8988T (cell line): Measurements from ENCODE around the gene ZCWPW2.

Source experiments
- DNase-seq: peaks from one replicate; pipeline ENCODE4 v3.0.0; 2011

Gene ZCWPW2

DNA sequence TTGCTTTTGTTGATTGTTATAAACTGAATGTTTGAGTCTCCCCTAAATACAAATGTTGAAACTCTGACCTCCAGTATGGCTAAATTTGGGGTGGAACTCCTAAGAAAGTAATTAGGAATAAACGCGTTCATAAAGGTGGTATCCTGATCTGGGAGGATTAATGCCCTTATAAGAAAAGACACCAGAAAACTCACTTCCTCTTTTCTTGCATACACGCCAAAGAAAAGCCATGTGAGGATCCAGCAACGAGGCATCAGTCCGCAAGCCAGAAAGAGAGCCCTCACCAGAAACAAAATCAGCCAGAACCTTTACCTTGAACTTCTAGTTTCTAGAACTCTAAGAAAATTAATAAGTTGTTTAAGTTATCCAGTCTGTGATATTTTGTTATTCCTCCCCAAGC, 37.5 kb downstream of the ZCWPW2 start:
- DNase-seq = no peak

DNA sequence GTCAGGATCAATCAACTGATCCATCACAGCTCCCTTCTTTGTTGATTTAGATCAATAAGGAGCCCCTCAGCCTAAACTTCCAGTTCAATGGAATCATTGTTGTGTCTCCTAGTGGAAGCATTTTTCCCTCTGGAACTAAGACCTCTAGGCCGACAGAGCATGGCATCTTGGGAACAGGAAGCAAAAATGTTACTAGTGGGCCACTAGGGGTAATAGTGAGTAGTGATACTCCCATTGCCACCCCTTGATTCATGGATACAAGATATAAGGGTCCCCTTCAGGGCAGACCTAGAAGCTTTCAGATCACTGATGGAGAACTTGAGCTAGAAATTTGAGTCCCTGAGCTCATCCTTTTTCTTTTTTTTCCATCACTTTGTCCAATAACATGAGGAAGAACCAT, 40.5 kb downstream of the ZCWPW2 start:
- DNase-seq = no peak

DNA sequence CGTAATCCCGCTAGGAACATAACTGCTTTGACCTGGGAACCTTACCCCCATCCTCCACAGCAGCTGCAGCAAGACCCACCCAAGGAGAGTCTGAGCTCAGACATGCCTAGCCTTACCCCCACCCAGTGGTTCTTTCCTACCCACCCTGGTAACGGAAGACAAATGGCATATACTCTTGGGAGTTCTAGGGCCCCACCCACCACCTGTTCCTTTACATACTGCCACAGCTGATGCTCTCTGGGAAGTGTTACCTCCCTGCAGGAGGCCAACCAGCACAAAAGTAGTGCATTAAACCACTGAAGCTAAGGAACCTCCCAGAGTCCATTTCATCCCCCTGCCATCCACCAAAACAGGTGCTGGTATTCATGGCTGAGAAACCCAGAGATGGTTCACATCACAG, 50.7 kb downstream of the ZCWPW2 start:
- no peak for DNase-seq

DNA sequence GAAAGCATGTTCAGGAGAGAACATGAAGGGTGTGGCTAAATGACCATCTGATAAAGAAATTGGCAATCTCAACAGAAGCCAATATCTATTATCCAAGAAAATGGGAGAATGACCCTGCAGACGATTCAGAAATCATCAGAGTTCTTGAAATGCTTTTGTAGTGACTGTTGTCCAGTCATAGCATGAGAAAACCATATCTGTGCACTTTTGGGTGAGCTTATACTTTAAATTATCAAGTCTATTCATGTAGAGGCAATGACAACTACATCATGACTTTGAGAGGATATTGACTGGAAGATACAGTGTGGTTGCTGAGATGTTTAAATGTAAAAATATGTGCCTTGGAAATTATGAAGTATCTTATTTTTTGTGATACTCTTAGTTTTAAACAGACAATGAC, 57.7 kb downstream of the ZCWPW2 start:
- DNase-seq = no peak

DNA sequence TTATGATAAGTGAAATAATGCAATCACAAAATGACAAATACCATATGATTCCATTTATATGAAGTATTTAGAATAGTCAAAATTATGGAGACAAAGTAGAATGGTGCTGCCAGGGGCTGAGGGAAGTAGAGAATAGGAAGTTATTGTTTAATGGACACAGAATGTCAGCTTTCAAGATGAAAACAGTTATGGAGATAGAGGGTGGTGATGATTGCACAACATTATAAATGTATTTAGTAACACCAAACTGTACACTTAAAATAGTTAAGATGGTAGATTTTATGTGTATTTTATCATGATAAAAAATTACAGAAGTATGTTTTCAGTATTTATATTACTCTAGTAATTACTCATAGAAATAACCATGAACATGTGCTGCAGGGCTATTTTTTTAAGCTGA, 100.9 kb downstream of the ZCWPW2 start:
- DNase-seq = no peak

DNA sequence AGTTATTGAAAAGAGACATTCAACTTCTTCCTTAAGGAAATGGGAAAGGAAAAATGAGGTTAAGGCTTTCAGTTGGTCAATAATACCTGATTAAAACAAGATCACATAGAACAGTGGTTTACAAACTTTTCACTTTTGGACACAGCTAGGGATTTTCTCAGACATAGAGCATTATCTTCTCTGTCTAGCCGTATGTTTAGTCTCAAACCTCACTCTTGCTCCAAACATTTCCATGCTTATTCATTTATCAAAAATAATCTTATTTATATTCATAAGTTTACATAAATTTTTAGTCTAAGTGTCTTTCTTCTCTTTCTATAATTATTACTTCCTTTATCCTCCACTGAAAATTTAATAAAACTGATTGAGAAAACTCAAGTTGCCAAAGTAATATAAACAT, 114.3 kb downstream of the ZCWPW2 start:
- no peak for DNase-seq

DNA sequence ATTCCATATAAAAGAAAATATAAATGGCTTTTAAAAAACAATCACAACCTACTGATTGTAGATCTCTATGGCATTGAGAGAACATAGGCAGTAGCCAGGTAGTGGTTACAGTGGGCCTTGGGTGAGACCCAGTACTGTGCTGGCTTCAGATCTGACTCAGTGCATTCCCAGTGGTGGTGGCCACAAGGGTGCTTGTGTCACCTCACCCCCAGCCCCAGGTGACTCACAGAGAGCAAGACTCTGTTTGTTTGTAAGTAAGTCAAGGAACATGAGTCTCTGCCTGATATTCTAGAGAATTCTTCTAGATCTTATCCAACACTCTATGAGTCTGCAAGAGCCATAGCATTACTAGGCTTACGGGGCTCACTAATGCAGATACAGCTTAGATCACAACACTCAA, 118.9 kb downstream of the ZCWPW2 start:
- DNase-seq = no peak

DNA sequence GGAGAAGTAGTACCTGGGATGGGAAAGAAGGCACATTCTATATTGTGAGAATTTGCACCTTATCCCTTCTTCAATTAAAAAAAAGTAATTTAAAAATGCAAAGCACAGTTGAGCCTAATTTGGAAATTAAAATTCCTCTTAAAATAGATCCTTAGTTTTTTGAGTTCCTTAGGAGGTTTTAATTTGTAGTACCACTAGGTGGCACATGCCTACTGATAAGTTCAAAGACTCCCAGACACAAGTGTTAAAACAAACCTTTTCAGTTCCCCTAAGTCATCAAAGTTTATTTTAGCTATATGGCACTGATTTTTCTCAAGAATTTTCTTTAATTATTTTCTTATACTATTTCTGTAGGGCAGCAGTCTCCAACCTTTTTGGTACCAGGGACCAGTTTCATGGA, 127.7 kb downstream of the ZCWPW2 start:
- peak; percentile 3 for DNase-seq

DNA sequence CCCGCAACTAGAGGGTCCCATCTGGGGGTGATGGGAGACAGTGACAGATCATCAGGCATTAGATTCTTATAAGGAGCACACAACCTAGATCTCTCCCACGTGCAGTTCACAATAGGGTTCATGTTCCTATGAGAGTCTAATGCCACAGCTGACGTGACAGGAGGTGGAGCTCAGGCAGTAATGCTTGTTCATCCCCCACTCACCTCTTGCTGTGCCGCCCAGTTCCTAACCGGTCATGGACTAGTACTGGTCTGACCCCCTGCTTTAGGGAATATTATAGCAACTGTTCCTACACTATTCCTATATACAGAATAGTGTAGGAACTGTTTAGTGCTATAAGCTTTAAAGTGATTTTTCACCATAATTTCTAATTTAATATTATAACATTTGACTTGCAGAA, 128.2 kb downstream of the ZCWPW2 start:
- no peak for DNase-seq

DNA sequence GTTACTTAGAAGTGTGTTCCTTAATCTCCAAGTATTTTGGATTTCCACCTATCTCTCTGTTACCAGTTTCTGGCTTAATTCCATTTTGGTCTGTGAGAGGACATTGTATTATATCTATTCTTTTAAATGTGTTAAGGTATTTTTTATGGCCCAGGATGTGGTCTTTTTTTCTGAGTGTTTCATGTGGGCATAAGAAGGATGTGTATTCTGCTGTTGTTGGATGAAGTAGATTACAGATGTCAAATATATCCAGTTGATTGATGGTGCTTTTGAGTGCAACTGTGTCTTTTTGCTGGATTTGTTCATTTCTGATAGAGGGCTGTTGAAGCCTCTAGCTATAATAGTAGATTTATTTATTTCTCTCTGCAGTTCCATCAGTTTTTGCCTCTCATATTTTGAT, 136.6 kb downstream of the ZCWPW2 start:
- no peak for DNase-seq

DNA sequence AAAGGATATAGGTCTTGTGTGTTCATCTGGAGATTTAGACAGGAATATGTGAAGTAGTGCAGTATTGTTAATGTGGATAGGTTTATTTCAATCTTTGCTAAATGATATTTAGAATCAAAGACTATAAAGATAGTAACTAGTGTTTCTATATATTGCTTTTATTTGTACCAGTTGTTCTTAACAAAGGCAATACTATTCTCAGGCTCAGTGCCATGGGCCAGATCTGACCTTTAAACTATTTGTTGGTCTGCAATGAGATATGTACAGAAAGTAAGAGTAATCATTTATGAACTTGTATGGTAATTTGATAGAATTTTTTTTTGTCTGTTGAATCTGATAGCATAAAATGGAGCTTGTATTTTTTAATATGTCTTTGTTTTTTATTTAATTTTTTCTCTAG, 146.8 kb downstream of the ZCWPW2 start:
- DNase-seq = no peak

DNA sequence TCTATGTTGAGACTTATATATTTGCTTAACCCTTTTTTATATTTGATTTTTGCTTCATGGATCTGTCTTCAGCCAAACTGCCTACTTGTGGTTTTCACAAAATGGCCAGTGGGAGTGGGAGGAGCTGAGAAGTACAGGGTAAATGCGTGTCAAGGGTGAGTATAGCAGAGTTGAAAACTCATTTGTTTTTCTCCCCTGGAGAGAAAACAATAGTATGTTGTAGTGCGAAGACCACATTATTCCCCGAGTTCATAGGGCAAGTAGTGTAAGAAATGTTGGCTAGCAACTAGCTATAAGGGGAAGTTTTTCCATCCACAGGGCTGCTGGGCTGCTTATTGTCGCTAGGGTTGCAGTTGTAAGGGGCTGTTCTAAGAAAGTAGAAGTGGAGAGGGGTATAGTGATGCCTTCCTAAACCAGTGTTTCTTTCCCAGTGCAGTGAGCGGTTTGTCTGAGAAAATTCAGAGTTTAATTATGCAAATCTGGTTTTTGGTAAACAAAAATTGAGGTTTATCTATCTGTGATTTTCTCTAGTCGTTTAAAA, 153.9 kb downstream of the ZCWPW2 start:
- no peak for DNase-seq

DNA sequence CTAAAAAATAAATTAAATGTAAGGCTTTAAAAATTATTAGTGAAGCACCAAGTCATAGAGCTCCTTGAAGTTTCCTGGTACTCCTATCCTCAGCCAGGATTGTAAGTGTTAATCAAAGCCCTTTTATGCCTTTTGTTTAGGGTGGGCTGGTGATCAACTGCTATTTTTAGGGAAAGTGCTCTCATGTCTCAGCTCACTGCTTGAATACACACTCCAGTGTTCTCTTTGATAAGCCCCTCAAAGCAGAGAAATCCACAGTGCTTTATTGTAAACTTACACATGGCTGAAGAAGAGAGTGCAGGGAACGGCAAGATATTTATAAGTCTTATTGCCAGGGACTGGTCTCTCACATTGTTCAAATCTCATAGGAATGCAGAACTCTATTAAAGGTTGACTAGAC, 156.5 kb downstream of the ZCWPW2 start:
- no peak for DNase-seq

DNA sequence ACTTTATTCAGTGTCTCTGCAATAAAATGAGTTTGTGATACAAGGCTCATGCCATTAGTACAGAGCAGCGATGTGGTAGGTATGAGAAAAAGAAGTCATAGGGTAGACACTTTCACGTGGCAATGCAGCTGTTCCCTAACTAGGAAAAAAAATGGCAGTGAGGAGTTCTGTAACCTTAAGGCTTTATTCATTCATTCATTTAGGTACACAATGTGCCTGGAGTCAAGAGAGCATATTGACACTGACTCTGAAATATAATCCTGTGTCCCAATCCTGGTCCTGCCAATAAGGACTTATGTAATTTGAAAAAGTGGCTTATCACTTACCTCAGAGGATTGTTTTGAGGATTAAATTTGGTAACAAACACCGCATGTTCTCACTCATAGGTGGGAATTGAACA, 173.1 kb downstream of the ZCWPW2 start:
- DNase-seq = no peak

DNA sequence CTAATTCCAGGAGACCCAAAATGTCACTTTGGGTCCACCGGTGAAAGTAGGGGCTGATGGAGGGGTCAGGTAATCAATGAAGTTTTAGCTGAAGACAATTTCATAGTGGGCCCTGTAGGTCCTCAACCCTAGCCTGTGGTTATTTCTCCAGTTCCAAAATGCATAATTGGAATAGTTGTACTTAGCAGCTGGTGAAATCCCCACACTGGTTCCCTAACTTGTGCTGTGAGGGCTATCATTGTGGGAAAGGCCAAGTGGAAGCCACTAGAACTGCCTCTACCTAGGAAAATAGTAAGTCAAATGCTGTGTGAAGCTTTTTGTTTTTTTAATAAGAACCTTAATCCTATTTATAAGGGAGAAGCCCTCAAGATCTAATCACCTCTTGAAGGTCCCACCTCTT, 193.8 kb downstream of the ZCWPW2 start:
- no peak for DNase-seq

DNA sequence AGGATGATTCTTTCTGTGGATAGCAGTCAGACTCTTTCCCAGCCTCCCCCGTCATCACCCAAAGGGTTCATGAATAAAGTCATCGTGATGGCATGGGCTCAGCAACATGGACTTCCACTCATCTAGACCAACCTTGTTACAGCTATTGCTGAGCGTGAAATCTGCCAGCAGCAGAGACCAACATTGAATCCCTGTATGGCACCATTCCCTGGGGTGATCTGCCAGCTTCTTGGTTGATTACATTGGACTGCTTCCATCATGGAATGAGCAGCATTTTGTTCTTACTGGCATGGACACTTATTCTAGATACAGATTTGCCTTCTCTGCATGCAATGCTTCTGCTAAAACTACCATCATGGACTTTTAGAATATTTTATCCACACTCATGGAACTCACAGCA, 195.7 kb downstream of the ZCWPW2 start:
- no peak for DNase-seq

DNA sequence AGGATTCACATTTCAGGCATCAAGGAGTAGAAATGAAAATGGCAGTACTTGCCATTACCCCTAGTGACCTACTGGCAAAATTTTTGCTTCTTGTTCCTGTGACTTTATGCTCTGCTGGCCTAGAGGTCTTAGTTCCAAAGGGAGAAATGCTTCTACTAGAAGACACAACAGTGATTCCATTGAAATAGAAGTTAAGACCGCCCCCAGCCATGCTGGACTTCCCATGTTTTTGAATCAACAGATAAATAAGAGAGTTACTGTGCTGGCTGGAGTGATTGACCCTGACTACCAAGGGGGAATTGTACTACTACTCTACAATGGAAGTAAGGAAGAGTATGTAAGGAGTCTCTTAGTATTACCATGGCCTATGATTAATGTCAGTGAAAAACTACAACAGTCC, 196.3 kb downstream of the ZCWPW2 start:
- no peak for DNase-seq

DNA sequence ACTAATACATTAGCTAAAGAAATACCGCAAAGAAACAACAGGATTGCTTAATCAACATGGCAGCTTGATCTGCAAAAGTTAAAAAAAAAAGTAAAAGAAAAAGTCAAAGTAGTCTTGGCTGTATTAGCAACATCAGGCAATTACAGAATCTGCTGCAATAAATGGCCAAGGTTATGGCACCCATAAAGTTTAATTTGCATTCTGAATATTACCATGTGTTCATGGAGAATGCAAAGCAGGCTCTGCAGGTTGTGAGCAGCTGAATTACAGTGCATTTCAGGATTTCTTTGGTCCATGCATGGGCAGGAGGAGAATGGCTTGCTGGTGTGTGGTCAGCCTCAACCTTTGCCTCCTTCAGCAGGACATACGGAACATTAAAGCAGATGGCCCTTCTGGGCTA, 199.2 kb downstream of the ZCWPW2 start:
- DNase-seq = no peak

DNA sequence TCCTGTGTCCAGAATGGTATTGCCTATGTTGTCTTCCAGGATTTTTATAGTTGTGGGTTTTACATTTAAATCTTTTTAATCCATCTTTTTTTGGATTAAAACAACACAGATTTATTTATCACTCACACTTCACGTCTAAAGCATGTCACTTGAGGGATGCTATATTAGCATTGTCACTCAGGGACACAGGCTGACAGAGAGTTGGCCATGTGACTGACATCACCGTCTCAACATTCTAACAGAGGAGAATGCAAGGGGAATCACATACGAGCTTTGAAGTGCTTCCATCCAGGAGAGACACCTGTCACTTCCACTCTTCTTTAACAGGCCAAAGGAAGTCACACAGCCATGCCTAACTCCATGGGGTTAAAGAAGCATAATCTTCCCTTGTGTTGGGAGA, 204.7 kb downstream of the ZCWPW2 start:
- DNase-seq = no peak

DNA sequence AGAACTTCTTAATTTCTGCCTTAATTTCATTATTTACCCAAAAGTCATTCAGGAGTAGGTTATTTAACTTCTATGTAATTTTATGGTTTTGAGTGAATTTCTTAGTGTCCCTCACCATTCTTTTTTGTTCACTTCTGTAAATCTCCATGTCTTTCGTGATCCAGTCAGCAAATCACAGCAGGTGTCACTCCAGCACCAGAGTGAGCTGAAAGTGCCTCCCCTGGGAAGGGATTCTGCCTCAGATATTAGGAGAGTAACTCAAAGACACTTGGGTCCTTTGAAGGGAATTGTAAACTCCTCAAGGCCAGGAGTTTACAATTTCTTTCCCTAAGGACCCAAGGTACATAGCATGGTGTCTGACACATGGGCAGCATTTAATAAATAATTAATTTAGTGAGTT, 207.7 kb downstream of the ZCWPW2 start:
- no peak for DNase-seq

DNA sequence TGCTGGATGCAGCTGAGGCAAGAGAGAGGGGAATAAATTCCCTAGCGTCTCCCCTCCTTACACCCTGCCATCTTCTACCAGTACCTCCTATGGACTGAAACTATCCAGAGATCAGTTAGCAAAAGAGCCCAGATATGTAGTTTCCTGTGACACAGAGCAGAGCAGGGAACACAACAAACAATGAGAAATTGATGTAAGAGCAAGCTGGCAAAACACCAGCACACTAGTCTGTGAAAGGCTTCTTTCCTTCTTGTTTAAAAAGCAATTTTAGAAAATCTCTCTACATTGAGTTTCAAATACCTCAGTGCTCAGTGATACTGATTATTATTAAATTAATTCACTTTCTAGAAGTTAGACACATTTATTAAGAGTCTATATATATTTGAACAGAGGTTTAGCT, 215.7 kb downstream of the ZCWPW2 start:
- DNase-seq = no peak

DNA sequence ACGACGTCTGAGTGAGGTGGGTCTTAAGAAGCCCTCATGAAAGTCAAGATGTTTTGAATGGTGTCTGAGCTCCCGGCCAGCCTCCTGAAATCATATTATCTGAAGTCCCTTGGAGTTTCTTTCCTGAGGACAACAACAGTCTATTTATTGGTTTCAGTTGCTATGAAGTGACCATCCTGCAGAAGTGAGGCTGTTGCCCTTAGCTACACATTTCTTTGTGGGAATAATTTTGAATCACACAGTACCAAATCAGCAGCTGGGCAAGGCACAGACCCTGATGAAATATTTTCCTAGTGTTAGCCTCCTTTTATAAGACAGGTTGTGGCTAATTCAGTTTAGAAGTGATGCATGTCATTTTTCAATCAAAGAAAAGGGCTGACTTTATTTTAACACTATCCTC, 220.8 kb downstream of the ZCWPW2 start:
- DNase-seq = no peak

DNA sequence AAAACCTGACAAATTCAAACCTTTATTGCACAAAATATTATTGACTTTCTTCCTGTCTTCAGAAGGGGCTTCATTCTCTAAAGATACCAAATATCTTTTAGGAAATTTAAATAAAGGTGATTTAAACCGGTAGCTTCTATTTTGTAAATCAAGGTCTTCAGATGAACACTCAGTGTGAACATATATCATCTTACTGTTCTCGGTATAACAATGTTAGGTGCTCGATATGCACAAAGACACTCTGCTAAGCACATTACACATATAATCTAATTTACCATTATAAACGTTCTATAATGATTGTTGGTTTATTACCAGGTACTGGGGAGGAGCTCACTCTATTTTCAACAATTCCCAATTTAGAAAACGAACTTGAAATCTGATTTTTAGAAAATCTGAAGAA, 225.5 kb downstream of the ZCWPW2 start:
- DNase-seq = no peak

DNA sequence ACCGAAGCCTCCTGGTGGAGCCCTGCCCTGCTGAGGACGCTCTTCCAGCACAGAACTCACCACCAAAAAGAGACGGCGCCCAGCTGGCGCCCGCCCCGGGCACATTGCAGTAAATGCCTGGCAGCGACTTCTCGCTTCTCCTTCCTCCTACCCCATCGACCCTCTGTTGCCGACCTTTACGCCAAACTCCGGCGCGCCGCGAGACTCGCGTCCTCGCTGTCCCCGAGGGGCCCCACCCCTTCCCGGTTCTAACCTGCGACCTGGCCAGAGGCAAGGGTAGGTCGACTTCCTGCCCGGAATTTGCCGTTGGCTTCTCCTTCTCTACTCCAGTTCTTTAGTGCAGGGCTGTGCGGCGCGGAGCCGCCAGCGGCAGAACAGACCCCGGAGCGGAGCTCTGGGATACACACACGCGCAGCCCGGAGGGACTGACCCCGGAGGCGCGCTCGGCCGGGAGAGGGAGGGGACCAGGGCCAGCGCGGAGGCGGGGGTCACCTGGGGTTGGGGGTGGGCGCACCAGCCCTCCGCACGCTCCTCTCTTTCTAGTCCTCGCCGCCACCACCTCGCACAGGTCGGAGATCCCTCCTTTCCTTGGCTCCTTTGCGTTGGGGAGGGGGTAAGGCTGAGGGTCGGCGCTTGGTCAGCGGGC, 226.7 kb downstream of the ZCWPW2 start:
- DNase-seq = no peak
